T-helper 2 cell treated with Interferon-gamma antibody and Interleukin-4, amounts not matched to agents 5 μg/mL and 100 μg/mL, for 36 hours (primary cell): ENCODE measurements around the gene ZNF674.

Experiments
- DNase-seq: peaks from one replicate; pipeline ENCODE4 v3.0.0; 2021; ENCODE audit warnings: low spot score
- H3K27ac Mint-ChIP-seq: one replicate; pipeline ENCODE4 v1.8.0; 2021; ENCODE audit warnings: mild to moderate bottlenecking, mixed read lengths
- H3K27me3 Mint-ChIP-seq: one replicate; pipeline ENCODE4 v1.8.0; 2021; ENCODE audit warnings: low read depth, mixed read lengths
- H3K36me3 Mint-ChIP-seq: one replicate; pipeline ENCODE4 v1.8.0; 2021; ENCODE audit warnings: low read depth, mixed read lengths
- H3K4me1 Mint-ChIP-seq: one replicate; pipeline ENCODE4 v1.8.0; 2021; ENCODE audit warnings: low read depth, mixed read lengths
- H3K4me3 Mint-ChIP-seq: one replicate; pipeline ENCODE4 v1.8.0; 2022; ENCODE audit warnings: mild to moderate bottlenecking, moderate library complexity, mixed read lengths
- H3K9me3 Mint-ChIP-seq: one replicate; pipeline ENCODE4 v1.8.0; 2021; ENCODE audit warnings: mixed read lengths

ZNF674 gene

GRCh38 chrX:46545111-46546005, at the start of gene ZNF674:
Gene ZNF674 (minus strand): TSS chrX:46545421. CDS start chrX:46542087, 3,334 bp downstream.
- Mint-ChIP-seq H3K36me3 (peaks cover 16% of the 10 kb centered on the region), H3K4me1 (peaks cover 15% of the 10 kb centered on the region), H3K27me3 (no peaks in the 10 kb centered on the region), H3K27ac (peak within 1 kb of the TSS; percentile 100), H3K9me3 (no peaks in the 10 kb centered on the region), H3K4me3 (peak within 1 kb of the TSS; percentile 97)
- DNase-seq: peak; percentile 89

- no peaks in the 10 kb centered on the region for H3K27me3 Mint-ChIP-seq
- peaks cover 20% of the 10 kb centered on the region for H3K4me1 Mint-ChIP-seq
- no peak overlapping the region for H3K4me3 Mint-ChIP-seq
- H3K27ac Mint-ChIP-seq: no peak overlapping the region
- H3K9me3 Mint-ChIP-seq: no peaks in the 10 kb centered on the region
- DNase-seq: no peak
- peaks cover 8% of the 10 kb centered on the region for H3K36me3 Mint-ChIP-seq
Measured at GRCh38 chrX:46589977-46590723, 44.9 kb upstream of the ZNF674 start.

GRCh38 chrX:46588263-46588662, 43.0 kb upstream of the ZNF674 start:
- Mint-ChIP-seq H3K9me3 (no peaks in the 10 kb centered on the region), H3K27me3 (no peaks in the 10 kb centered on the region), H3K4me3 (peak overlapping the region; percentile 81), H3K4me1 (peaks cover 21% of the 10 kb centered on the region), H3K27ac (peak overlapping the region; percentile 81), H3K36me3 (peaks cover 8% of the 10 kb centered on the region)
- DNase-seq: peak; percentile 20

DNA sequence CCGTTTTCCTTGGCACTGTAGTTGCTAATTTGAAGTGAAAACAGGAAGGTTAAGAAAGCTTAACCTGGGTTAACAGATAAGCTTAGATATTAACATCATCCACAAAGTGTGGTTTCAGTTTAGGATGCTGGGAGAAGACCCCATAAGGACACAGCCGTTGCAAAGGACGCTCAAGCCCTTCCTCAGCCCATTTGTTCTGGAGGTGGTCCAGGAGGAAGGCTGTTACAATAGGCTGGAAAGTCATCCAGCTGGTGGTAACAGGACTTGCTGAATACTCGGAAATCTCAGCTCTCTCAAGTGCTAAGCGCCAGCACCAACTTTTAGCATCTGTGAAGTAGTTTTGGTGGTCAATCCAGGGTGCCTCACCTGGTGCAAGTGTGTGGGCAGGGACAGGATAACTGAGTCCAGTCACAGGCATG, 42.5 kb upstream of the ZNF674 start:
- Mint-ChIP-seq H3K4me1 (peaks cover 21% of the 10 kb centered on the region), H3K36me3 (peaks cover 8% of the 10 kb centered on the region), H3K27me3 (no peaks in the 10 kb centered on the region), H3K27ac (peak overlapping the region; percentile 81), H3K4me3 (peak overlapping the region; percentile 81), H3K9me3 (no peaks in the 10 kb centered on the region)
- DNase-seq: no peak

- Mint-ChIP-seq H3K9me3 (no peaks in the 10 kb centered on the region), H3K27me3 (no peaks in the 10 kb centered on the region), H3K4me1 (peaks cover 21% of the 10 kb centered on the region), H3K4me3 (peak overlapping the region; percentile 51), H3K36me3 (peaks cover 6% of the 10 kb centered on the region), H3K27ac (peak overlapping the region; percentile 58)
- peak; percentile 49 for DNase-seq
Measured at GRCh38 chrX:46587158-46587557, 41.9 kb upstream of the ZNF674 start.

GRCh38 chrX:46584736-46585135, 39.5 kb upstream of the ZNF674 start:
- DNase-seq: no peak
- Mint-ChIP-seq H3K36me3 (peaks cover 3% of the 10 kb centered on the region), H3K27me3 (no peaks in the 10 kb centered on the region), H3K4me3 (no peak overlapping the region), H3K27ac (no peak overlapping the region), H3K4me1 (peaks cover 17% of the 10 kb centered on the region), H3K9me3 (no peaks in the 10 kb centered on the region)

DNA sequence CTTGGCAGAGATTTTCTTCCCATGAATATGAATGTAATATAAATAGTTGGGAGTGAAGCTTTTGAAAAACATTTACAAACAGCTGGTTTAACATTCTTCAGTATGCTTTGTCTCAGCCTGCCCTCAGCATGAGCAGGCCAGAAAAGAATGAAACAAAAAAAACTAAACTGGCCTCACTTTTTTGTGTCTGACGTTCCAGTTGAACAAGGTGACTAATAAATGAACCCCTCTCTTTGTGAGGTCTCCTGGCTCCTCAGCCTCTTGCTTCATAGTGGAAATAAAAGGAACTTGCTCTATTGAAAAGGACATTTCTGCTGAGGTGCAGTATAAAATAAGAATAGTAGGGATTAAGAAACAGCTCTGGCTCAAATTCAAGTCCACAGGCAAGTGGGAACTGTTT, 37.7 kb upstream of the ZNF674 start:
- H3K27me3 Mint-ChIP-seq: no peaks in the 10 kb centered on the region
- H3K9me3 Mint-ChIP-seq: no peaks in the 10 kb centered on the region
- H3K4me3 Mint-ChIP-seq: no peak overlapping the region
- H3K36me3 Mint-ChIP-seq: peaks cover 10% of the 10 kb centered on the region
- no peak overlapping the region for H3K27ac Mint-ChIP-seq
- H3K4me1 Mint-ChIP-seq: peaks cover 23% of the 10 kb centered on the region
- no peak for DNase-seq

DNA sequence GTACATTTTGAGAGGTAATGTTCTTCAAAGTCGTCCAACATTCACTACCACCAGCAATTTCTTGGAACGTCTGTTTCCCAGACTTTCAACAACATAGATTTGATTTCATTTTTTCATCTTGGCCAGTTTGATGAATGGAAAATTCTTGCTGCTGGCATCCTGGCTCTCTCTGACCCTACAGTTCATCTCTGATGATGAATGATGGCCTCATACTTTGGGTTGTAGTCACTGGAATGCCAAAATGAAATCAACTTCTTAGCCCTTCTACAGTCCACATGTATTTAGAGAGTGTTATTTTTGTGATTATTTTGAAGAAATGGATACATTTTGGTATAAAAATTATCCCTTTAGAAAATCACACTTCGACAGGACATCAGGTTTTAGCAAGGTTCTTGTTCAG, 37.1 kb upstream of the ZNF674 start:
- no peaks in the 10 kb centered on the region for H3K27me3 Mint-ChIP-seq
- H3K36me3 Mint-ChIP-seq: peaks cover 14% of the 10 kb centered on the region
- peaks cover 22% of the 10 kb centered on the region for H3K4me1 Mint-ChIP-seq
- no peak overlapping the region for H3K4me3 Mint-ChIP-seq
- H3K27ac Mint-ChIP-seq: no peak overlapping the region
- no peaks in the 10 kb centered on the region for H3K9me3 Mint-ChIP-seq
- no peak for DNase-seq

- H3K27me3 Mint-ChIP-seq: peaks cover 5% of the 10 kb centered on the region
- H3K9me3 Mint-ChIP-seq: no peaks in the 10 kb centered on the region
- no peak overlapping the region for H3K27ac Mint-ChIP-seq
- no peak for DNase-seq
- peaks cover 31% of the 10 kb centered on the region for H3K4me1 Mint-ChIP-seq
- no peak overlapping the region for H3K4me3 Mint-ChIP-seq
- peaks cover 22% of the 10 kb centered on the region for H3K36me3 Mint-ChIP-seq
Measured at GRCh38 chrX:46580613-46581012, 35.4 kb upstream of the ZNF674 start.

DNA sequence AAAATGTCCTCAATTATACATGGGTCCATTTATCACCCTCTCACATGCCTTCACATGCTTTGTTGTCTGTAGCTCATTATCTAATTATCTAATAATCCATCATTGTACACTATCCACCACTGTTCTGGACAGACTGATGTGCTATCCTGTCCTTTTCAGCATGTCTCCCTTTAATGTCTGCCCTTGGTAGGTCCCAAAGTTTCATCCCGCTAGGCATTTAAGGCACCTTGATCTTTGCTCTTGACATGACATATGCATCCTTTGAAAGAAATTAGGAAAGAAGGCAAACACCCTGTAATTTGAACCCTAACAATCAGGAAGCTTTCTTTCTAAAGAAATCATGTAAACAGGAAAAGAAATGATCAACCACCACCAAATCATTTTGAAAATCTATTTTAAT, 34.0 kb upstream of the ZNF674 start:
- Mint-ChIP-seq H3K9me3 (no peaks in the 10 kb centered on the region), H3K36me3 (peaks cover 22% of the 10 kb centered on the region), H3K27me3 (peaks cover 5% of the 10 kb centered on the region), H3K4me3 (peak overlapping the region; percentile 2), H3K27ac (no peak overlapping the region), H3K4me1 (peaks cover 33% of the 10 kb centered on the region)
- no peak for DNase-seq

DNA sequence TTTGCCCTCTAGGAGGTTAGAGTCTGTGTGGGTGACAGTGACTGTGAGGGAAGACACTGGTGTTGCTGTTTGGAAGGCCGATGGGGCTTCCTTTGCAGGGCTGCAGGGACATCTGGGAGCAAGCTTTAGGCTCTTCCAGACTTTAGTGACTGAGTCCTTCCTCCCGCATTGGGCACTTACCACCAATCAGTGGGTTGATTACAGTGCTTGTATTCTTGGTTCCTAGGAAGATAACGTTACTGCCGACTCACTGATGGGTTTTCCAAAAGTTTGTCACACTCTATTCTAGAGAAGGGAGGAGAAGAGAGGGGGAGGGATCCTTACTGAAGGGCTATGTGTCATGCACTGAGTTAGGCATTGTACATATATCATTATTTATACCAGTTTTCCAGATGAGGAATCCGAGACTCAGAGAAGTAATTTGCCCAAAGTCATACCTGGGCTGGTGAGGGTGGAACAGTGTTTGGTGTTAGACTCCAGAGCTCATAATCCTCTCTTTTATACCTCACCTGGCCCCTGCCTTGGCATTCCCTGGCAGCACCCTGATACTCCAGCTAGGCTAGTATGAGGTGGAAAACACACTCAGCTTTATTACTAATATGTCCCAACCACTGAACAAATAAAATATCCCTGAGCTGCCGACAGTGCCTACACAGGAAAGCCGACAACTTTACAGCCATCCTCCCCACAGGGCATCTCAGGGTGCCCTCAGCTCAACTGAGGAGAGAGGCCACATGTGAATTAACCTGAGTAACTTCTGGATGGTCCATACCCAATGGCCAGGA, 32.2 kb upstream of the ZNF674 start:
- no peak for DNase-seq
- Mint-ChIP-seq H3K27ac (no peak overlapping the region), H3K4me3 (peak overlapping the region; percentile 61), H3K36me3 (peaks cover 22% of the 10 kb centered on the region), H3K9me3 (no peaks in the 10 kb centered on the region), H3K4me1 (peaks cover 37% of the 10 kb centered on the region), H3K27me3 (peaks cover 5% of the 10 kb centered on the region)

- Mint-ChIP-seq H3K9me3 (no peaks in the 10 kb centered on the region), H3K27me3 (peaks cover 5% of the 10 kb centered on the region), H3K36me3 (peaks cover 21% of the 10 kb centered on the region), H3K4me3 (peak overlapping the region; percentile 78), H3K27ac (no peak overlapping the region), H3K4me1 (peaks cover 44% of the 10 kb centered on the region)
- DNase-seq: no peak
Measured at GRCh38 chrX:46576458-46576857, 31.2 kb upstream of the ZNF674 start.

- peaks cover 44% of the 10 kb centered on the region for H3K4me1 Mint-ChIP-seq
- H3K36me3 Mint-ChIP-seq: peaks cover 21% of the 10 kb centered on the region
- H3K9me3 Mint-ChIP-seq: no peaks in the 10 kb centered on the region
- DNase-seq: no peak
- no peak overlapping the region for H3K27ac Mint-ChIP-seq
- H3K27me3 Mint-ChIP-seq: peaks cover 5% of the 10 kb centered on the region
- peak overlapping the region; percentile 78 for H3K4me3 Mint-ChIP-seq
Measured at GRCh38 chrX:46575991-46576392, 30.8 kb upstream of the ZNF674 start.
